Measurements from ENCODE around the gene GPSM1.

GPSM1 gene

DNA sequence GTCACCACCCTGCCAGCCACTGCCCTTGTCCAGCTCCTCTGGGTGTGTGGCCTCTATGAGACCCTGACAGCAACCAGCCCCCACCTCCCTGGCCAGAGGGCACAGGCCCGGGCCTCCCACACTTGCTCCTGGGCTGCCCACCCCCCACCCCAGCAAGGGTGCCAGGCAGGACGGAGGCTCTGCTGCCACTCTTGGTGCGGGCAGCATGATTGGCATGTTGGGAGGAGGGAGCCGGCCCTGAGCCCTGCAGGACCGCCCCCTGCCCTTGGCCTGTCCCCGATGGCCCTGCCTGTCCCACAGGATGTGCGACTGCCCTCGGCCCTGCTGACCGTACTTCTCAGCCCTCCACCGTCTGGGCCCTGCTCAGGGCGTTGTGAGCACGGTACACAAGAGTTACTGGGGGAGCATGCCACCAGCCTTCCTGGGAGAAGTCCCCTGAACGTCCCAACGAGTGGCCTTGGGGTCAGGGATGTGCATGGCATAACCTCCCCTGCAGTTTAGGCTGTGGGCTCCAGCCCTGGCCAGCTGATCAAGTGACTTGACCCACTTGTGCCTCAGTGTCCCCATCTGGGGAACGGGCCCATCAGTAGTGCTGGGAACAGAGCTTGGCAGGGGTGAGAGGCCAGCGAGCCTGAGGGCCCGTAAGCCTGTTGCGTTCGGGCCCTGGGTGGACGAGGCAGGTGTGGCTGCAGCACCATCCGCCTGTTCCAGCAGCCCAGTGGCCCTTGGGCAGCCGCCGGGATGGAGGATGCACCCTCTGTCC, 16.0 kb downstream of the GPSM1 start:
- no peak for DNase-seq (ENCODE audit: extremely low spot score)
- TF ChIP-seq CTBP1 (IDR thresholded peaks at IDR 0.05; ENCODE audit: borderline replicate concordance): no peak
- no peak for TF ChIP-seq PKNOX1 (IDR thresholded peaks at IDR 0.05)
- ChIA-PET CTCF (no interaction called here), POLR2A (no interaction called here)

GRCh38 chr9:136343884-136344269, 16.5 kb downstream of the GPSM1 start:
- no peak for TF ChIP-seq LEF1 (IDR thresholded peaks at IDR 0.05; ENCODE audit: borderline replicate concordance)
- TF ChIP-seq L3MBTL2 (conservative IDR thresholded peaks at IDR 0.05): no peak
- no peak for TF ChIP-seq ZNF384 (IDR thresholded peaks at IDR 0.05)
- no peak for TF ChIP-seq ELF4 (IDR thresholded peaks at IDR 0.05)
- no peak for TF ChIP-seq CTBP1 (IDR thresholded peaks at IDR 0.05; ENCODE audit: borderline replicate concordance)
- TF ChIP-seq FOXK2 (IDR thresholded peaks at IDR 0.05): no peak
- TF ChIP-seq PKNOX1 (IDR thresholded peaks at IDR 0.05): no peak
- no peak for TF ChIP-seq FOXM1 (IDR thresholded peaks at IDR 0.05; ENCODE audit: borderline replicate concordance)
- TF ChIP-seq FOXA1 (IDR thresholded peaks at IDR 0.05): no peak
- no peak for TF ChIP-seq NFRKB (IDR thresholded peaks at IDR 0.05)
- TF ChIP-seq BHLHE40 (IDR thresholded peaks at IDR 0.05; ENCODE audit: borderline replicate concordance): no peak
- TF ChIP-seq SUZ12 (IDR thresholded peaks at IDR 0.05): no peak
- no peak for TF ChIP-seq TARDBP (IDR thresholded peaks at IDR 0.05)
- no peak for TF ChIP-seq HDGF (IDR thresholded peaks at IDR 0.05; ENCODE audit: borderline replicate concordance)
- TF ChIP-seq SP1 (IDR thresholded peaks at IDR 0.05): no peak
- no peak for TF ChIP-seq ARNT (IDR thresholded peaks at IDR 0.05)
- ChIA-PET POLR2A (interaction anchor here (0.6 kb wide), 1 partner anchor 19 kb away, joined by 3 read pairs; no protein-coding TSS in a partner anchor), CTCF (no interaction called here)
- DNase-seq (ENCODE audit: extremely low spot score): no peak

GRCh38 chr9:136344544-136345280, 17.4 kb downstream of the GPSM1 start:
- CTCF ChIA-PET: interaction anchor here (1.4 kb wide), 1 partner anchor 32 kb away, joined by 3 read pairs; no protein-coding TSS in a partner anchor
- POLR2A ChIA-PET: interaction anchor here (0.6 to 1.3 kb wide), 2 partner anchors 9 to 18 kb away, joined by 3 read pairs; no protein-coding TSS in a partner anchor
- no peak for DNase-seq (ENCODE audit: extremely low spot score)
- TF ChIP-seq TARDBP (IDR thresholded peaks at IDR 0.05) (no peak), L3MBTL2 (conservative IDR thresholded peaks at IDR 0.05) (no peak), FOXM1 (IDR thresholded peaks at IDR 0.05; ENCODE audit: borderline replicate concordance) (no peak), ELF4 (IDR thresholded peaks at IDR 0.05) (no peak), HDGF (IDR thresholded peaks at IDR 0.05; ENCODE audit: borderline replicate concordance) (no peak), ZNF384 (IDR thresholded peaks at IDR 0.05) (no peak), CTBP1 (IDR thresholded peaks at IDR 0.05; ENCODE audit: borderline replicate concordance) (no peak), FOXA1 (IDR thresholded peaks at IDR 0.05) (no peak), SUZ12 (IDR thresholded peaks at IDR 0.05) (no peak), PKNOX1 (IDR thresholded peaks at IDR 0.05) (no peak), BHLHE40 (IDR thresholded peaks at IDR 0.05; ENCODE audit: borderline replicate concordance) (no peak), FOXK2 (IDR thresholded peaks at IDR 0.05) (no peak)

- no peak for DNase-seq (ENCODE audit: extremely low spot score)
- no peak for TF ChIP-seq SP1 (IDR thresholded peaks at IDR 0.05)
- TF ChIP-seq PKNOX1 (IDR thresholded peaks at IDR 0.05): no peak
- TF ChIP-seq ZNF384 (IDR thresholded peaks at IDR 0.05): no peak
- TF ChIP-seq HDGF (IDR thresholded peaks at IDR 0.05; ENCODE audit: borderline replicate concordance): no peak
- no peak for TF ChIP-seq LEF1 (IDR thresholded peaks at IDR 0.05; ENCODE audit: borderline replicate concordance)
- TF ChIP-seq ELF4 (IDR thresholded peaks at IDR 0.05): no peak
- no peak for TF ChIP-seq BHLHE40 (IDR thresholded peaks at IDR 0.05; ENCODE audit: borderline replicate concordance)
- TF ChIP-seq FOXK2 (IDR thresholded peaks at IDR 0.05): no peak
- CTCF ChIA-PET: interaction anchor here (1.2 to 1.4 kb wide), 2 partner anchors 17 to 33 kb away, joined by 3 read pairs; no protein-coding TSS in a partner anchor
- POLR2A ChIA-PET: interaction anchor here (1.3 to 1.8 kb wide), 2 partner anchors 9 to 18 kb away, joined by 3 to 6 read pairs; partner anchors contain the start of gene DNLZ
Observed at GRCh38 chr9:136345281-136346156, 18.2 kb downstream of the GPSM1 start.

GRCh38 chr9:136346157-136346481, 18.8 kb downstream of the GPSM1 start:
- DNase-seq (ENCODE audit: extremely low spot score): no peak
- ChIA-PET POLR2A (interaction anchor here (1.3 to 1.8 kb wide), 2 partner anchors 8 to 17 kb away, joined by 3 to 6 read pairs; partner anchors contain the start of gene DNLZ), CTCF (interaction anchor here (1.2 kb wide), 1 partner anchor 17 kb away, joined by 3 read pairs; no protein-coding TSS in a partner anchor)
- TF ChIP-seq TARDBP (IDR thresholded peaks at IDR 0.05): no peak
- no peak for TF ChIP-seq NFRKB (IDR thresholded peaks at IDR 0.05)
- no peak for TF ChIP-seq SUZ12 (IDR thresholded peaks at IDR 0.05)
- TF ChIP-seq HDGF (IDR thresholded peaks at IDR 0.05; ENCODE audit: borderline replicate concordance): no peak
- no peak for TF ChIP-seq ELF4 (IDR thresholded peaks at IDR 0.05)
- TF ChIP-seq PKNOX1 (IDR thresholded peaks at IDR 0.05): no peak
- TF ChIP-seq LEF1 (IDR thresholded peaks at IDR 0.05; ENCODE audit: borderline replicate concordance): no peak
- no peak for TF ChIP-seq BHLHE40 (IDR thresholded peaks at IDR 0.05; ENCODE audit: borderline replicate concordance)
- no peak for TF ChIP-seq ARNT (IDR thresholded peaks at IDR 0.05)
- TF ChIP-seq FOXA1 (IDR thresholded peaks at IDR 0.05): no peak
- TF ChIP-seq FOXK2 (IDR thresholded peaks at IDR 0.05): no peak
- no peak for TF ChIP-seq SP1 (IDR thresholded peaks at IDR 0.05)
- no peak for TF ChIP-seq ZNF384 (IDR thresholded peaks at IDR 0.05)

Data from HEK293T (cell line).